Ureter (tissue), 1 donor: ENCODE results near the gene IFNA5. TPM values are rescaled to one million over a fixed set of nuclear protein-coding genes. Genes with fewer than 3 reads are reported as not detected.

ENCODE experiments used
- DNase-seq: peaks from one replicate; pipeline ENCODE4 v3.0.0-alpha.2; 2020; ENCODE audit warnings: low spot score
- total RNA-seq: library from RNA; stranded (reverse); gene quantifications from one replicate; pipeline ENCODE4 v1.2.4, GENCODE V29; 2023
- donor health status: DM: yes; HTN: yes; CAD: no.

The IFNA5 gene
- total RNA-seq, 1 donor from 2014 or later: not detected

DNA sequence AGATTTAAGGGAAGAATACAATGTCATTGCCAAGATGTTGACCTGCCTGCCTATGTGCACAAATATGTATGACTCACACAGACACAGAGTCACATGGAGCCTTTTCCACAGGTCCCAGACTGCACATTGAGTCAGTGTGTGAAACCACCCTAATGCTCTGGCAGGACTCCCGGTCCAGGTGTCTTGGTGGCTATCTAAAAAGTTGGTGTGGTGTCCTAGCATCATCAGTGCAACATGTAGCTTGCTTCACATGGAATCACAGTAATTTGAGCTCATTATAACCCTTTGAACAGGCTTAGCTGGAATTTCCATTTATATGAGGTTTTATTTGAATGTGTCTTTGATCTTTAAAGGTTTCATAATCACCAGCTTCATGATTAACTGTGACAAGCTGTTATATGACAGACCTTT is 10.7 kb downstream of the IFNA5 start:
- no peak for DNase-seq

DNA sequence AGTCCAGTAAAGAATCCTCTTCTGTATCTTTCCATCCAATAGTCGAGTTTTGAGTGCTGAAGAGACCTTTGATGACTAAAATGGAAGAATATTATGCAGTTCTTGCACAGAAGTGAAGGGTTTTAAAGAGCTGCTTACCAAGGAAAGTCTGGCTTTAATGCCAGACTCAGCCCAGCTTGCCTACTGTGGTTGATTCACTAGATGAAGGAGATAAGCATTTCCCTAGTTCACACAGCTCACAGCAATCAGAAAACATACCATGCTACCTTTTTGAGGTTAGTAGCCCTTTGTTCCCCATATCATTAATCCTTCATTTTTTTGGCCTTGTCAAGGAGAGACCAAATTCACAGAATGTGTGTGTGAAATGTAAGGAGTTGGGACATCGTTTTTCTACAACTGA is 15.3 kb downstream of the IFNA5 start:
- no peak for DNase-seq

DNA sequence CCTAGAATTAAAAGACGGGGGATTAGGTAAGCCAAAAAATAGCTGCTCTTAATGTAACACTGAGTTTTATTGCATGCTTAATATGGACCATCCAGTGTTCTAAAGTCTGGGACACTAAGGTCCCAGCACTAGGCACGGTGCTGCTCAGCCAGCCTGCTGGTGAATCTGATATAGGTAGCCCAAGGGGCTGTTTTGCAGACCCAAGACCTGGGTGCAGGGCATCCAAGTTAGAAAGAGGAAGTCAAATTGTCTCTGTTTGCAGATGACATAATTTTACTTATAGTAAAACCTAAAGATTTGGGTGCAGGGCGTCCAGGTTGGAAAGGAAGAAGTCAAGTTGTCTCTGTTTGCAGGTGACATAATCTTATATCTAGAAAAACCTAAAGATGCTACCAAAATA is 17.8 kb downstream of the IFNA5 start:
- no peak for DNase-seq

DNA sequence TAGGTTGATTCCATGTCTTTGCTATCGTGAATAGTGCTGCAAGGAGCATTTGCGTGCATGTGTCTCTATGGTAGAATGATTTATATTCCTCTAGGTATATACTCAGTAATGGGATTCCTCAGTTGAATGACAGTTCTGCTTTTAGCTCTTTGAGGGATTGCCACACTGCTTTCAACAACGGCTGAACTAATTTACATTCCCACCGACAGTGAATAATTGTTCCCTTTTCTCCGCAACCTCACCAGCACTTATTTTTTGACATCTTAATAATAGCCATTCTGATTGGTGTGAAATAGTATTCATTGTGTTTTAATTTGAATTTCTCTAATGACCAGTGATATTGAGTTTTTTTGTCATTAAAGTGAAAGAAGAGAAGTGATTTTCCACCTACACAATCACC is 18.5 kb downstream of the IFNA5 start:
- no peak for DNase-seq

DNA sequence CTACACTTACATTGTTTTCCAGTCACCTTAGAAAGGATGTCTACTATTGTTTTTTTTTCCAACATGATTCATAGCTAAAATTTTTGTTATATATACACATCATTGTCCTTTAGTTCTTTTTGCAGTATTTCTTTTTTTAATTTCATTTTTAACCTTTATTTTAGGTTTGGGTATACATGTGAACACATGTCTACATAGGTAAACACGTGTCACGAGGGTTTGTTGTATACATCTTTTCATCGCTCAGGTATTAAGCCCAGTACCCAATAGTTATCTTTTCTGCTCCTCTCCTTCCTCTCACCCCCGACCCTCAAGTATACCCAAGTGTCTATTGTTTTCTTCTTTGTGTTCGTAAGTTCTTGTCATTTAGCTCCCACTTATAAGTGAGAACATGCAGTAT is 19.0 kb downstream of the IFNA5 start:
- DNase-seq: no peak

DNA sequence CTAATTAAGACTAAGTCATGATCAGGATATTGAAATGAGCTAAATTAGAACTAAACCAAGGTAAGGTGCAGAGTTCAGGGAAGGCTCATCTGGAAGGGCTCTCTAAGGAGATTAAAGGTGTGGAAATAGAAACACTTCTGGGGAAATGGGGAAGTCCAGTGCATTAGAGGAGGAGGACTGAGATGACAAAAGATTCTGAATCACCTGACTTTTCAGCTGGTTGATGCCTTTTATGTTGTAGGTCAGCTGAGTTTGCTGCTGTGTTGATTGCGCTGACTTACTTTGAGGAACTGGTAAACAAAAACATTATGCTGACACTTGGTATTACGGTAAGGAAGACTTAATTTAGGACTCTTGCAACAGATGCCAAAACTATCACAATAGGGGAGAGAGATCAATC is 23.8 kb downstream of the IFNA5 start:
- no peak for DNase-seq

DNA sequence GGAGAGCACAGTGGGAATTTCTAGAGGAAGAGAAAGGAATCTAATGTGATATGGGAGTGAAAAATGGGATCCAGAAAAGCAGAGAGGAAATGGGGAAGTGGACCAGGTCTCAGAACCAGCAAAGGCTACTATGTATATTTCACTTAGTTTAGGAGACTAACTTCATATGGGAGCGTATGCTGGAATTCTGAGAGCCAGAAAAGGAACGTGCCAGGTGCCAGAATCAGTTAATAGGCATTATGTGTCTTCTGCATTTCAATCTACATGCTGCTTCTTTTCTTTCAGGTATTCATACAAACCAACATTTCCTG is 36.8 kb downstream of the IFNA5 start:
- DNase-seq: no peak

DNA sequence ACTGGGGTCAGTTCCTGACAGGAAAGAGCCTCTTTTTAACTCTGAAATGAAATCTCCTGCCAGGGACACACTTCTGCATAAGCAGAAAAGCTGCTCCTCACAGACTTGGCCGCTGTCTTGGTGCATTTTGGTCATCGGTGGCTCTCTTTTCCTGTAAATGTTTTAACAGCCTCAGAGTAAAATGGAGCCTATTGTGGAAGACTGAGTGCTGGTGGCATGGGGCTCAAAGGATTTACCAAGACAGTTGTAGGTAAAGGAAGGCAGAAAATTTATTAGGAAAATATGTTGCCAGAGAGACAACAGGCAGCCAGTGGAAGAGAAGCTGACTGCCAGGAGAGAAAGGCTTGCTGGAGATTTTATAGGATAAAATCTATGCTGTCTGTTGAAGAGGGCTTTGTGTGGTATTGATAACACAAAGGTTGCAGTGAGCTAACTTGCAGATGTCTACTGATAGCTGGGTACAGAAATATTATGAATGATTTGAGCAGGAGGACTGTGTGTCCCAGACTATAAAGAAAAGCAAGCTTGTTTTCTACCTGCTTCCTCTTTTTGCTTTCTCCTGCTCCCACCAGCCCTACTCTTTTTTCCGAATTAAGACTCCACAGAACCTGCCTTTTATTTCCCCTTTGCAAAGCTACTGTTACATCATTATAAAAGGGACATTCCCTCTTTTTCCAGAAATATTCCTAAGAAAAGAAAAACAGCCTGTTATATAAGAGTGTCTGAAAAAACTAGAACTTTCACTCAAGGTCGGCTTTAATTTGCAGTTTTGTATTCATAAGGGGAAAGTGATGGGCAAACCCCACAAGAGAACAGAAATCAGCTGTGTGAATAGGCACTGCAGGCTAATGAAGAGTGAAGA is 37.4 kb downstream of the IFNA5 start:
- DNase-seq: no peak

DNA sequence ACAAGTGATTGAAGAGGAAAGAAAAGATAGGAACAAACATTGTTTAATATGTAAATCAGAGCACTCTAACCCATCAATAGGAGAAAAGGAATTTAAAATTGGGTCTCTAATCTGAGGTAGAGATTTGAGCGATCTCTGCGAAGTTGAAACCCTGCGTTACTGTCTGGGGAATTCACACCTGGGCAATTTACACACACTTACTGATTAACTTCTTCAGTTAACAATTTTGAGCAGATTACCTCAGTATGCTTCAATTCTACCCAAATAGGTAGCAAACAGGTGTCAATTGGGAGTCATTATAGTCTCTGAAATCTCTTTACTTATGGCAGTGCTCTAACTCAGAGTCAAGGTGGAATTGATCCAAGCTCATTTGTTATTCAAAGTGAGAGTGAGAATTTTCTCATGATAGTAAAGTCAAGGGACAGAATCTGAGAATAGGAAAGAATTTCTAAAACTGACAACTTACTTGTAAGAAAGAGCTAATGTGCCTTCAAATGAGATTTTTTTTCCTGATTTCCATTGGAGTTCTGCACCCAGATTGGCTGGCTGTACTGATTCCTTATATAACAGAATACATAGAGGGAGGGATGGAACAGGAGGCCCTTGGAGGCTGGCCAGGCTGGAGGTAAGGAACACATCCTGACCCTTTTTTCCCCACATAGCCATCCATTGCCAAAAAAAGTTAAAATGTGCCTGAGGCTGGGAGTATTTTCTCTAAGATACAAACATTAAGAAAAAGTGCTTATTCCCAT is 38.2 kb downstream of the IFNA5 start:
- DNase-seq: no peak

DNA sequence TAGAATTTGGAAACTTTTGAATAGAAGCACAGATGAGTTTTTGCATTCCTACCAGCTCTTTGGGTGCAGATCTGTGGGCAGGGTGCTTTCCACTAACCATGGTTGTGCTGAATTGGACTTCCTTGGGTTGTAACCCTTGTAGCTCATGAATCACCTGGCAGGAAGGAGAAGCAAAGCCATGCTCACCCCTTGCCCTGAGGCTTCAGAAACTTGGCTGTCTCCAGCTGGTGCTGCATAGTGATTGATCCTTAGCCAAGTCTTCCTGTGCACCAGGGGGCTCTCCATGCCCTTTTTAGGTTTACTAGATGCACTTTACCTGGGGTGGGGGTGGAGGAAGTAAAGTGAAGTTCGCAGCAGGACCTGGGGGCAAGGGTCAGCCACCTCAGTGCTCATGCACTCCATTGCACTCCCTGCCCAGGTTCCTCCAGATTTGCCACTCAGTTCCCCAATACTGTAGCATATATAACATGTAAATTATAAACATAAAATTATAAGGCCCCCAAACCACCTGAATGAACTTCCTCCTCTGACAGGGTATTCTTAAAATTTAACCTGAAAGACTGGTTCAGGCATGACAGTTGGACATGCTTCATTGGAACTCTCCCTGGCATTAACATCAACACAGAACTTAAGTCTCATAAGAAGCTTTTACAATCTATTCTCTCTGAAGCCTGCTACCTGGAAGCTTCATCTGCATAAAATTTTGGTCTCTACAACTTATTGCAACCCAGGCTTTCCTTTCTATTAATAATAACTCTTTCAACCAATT is 39.5 kb downstream of the IFNA5 start:
- no peak for DNase-seq

DNA sequence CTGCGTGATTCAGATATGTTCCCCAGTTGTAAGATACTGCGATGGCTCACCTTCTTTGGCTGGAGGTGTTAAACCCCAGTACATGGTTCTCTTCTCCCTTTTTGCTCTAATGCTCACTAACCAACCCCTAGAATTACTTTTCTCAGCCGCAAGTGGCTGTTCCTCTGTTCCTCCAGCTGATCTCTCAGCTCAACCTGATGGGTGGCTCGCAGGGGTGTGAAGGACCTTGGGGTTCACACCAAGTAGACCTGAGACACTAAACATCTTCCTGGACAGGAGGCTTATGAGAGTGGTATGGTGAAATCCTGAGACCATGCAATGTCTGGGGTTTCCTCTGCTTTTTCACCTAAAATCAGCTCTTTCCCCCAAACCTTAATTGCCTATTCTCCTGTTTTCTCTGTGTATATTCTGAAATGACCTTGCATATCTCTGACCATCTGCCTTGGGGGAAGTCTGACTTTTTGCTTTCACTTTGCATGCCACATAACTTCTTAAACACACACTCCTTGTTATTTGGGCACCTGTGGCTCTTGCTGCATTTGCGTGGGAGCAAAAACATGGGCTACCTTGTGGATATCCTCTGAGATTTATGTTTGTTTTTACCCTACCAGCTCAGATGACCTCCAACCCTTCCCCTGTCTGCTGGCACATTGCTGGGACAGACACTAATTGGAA is 49.4 kb downstream of the IFNA5 start:
- DNase-seq: no peak

Other genes starting within 250 kb of the IFNA5 start
- not detected for gene IFNB1, start 227.4 kb downstream of the IFNA5 start, total RNA-seq
- not detected for gene IFNW1, start 163.5 kb downstream of the IFNA5 start, total RNA-seq
- not detected for gene IFNA21, start 138.7 kb downstream of the IFNA5 start, total RNA-seq
- not detected for gene IFNA4, start 117.7 kb downstream of the IFNA5 start, total RNA-seq
- not detected for gene IFNA7, start 103.1 kb downstream of the IFNA5 start, total RNA-seq
- not detected for gene IFNA10, start 98.2 kb downstream of the IFNA5 start, total RNA-seq
- gene IFNA16, start 88.0 kb downstream of the IFNA5 start, total RNA-seq: not detected
- gene IFNA17, start 77.1 kb downstream of the IFNA5 start, total RNA-seq: not detected
- not detected for gene IFNA14, start 65.3 kb downstream of the IFNA5 start, total RNA-seq
- gene KLHL9, start 30.1 kb upstream of the IFNA5 start, total RNA-seq: 27.8 TPM
- gene IFNA6, start 45.6 kb upstream of the IFNA5 start, total RNA-seq: not detected
- gene IFNA13, start 62.7 kb upstream of the IFNA5 start, total RNA-seq: not detected
- gene IFNA2, start 80.1 kb upstream of the IFNA5 start, total RNA-seq: not detected
- gene IFNA8, start 103.8 kb upstream of the IFNA5 start, total RNA-seq: not detected
- not detected for gene IFNA1, start 135.1 kb upstream of the IFNA5 start, total RNA-seq
- 5.4 TPM for gene IFNE, start 177.0 kb upstream of the IFNA5 start, total RNA-seq